T follicular helper cell (primary cell): Measurements from ENCODE around the gene SNX21.

ENCODE experiments used
- DNase-seq: peaks from one replicate; pipeline ENCODE4 v3.0.0-alpha.2; 2020; ENCODE audit warnings: low read depth

The SNX21 gene

GRCh38 chr20:45882469-45883099, 49.0 kb downstream of the SNX21 start:
- DNase-seq, result no peak

GRCh38 chr20:45883100-45883469, 49.5 kb downstream of the SNX21 start:
- DNase-seq, result no peak

GRCh38 chr20:45886590-45887345, 53.2 kb downstream of the SNX21 start:
- no peak for DNase-seq

DNA sequence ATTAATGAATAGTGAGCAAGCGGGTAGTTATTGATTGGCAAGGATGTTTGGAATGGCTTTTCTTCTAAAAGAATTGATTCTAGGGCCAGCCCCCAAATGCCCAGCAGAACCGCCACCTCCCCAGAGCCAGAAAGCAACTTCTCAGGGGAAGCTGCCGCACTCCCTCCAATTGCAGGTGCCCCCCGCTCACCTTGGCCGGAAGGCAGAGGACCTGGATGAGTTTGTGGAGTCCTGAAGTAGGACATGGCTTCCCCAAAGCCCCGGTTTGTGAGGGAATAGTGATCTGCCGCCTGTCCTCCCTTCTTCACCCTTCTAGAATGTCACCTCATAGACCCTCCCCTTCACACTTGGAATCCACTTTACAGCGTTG, 53.7 kb downstream of the SNX21 start, which contains the start of gene SPATA25:
Gene SPATA25, minus strand, starts transcription at position 277 of the 370 bp plus-strand sequence. Its CDS starts 32 bp downstream, at position 245.
- DNase-seq, result no peak

DNA sequence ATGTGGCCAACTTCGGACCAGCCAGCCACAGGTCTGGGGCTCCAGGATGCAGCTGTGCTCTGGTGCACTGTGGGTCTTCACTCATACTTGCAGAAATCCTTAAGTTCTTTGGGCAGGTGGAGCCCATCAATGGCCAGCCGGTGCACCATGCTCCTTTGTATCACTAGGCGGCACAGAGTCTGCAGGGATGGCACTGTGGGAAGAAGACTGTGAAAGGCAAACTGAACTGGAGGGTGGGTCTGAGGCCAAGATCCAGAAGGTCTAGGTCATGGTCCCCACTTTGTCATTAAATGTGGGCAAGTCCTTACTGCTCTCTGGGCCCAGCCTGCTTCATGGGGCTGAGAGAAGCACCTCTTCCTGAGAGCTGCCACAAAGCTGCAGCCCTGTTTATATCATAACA, 55.1 kb downstream of the SNX21 start:
- DNase-seq, result no peak

DNA sequence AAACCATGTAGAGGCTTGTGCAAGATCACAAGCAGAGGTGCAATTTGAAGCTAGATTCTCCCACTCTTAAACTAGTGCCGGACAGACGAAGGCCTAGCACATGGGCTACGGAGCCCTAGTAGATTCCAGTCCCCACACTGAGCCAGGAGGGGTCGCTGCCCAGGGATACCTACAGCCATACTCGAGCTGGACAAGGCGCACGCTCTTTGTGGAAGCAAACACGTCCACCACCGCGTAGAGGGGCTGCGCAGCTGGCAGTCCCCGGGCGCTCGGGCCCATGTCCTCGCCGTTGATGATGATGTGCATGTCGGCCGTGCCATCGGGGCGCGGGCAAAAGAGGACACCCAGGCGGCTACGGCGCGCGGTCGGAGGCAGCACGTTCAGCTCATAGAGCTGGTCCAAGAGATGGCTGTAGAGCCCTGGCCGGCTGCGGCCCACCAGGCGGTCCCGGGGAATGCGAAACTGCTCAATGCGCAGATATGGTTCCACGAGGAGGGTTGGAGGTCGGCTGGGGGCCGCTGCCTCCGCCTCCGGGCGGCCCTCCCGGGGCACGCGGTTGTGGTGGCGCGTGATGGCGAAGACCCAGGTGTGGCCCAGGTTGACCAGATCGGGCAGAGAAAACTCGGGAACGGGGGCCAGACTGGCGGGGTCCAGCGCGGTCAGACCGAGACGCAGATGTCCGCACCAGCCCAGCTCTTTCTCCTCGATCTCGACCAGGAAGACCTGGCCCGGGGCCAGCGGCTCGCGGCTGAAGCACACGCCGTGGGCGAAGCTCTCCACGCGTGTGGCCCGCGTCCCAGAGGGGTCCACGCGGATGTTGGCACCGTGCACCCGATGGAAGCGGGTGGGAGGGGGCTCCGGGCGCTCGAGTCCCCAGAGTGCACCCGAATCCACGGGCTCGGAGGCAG, 56.7 kb downstream of the SNX21 start:
- DNase-seq, result peak; percentile 22

GRCh38 chr20:45890985-45891983, 57.7 kb downstream of the SNX21 start, which contains the start of the genes CTSA and NEURL2:
Gene CTSA, plus strand, starts transcription at chr20:45891335. Its CDS starts 234 bp downstream, at chr20:45891569.
Gene NEURL2, minus strand, starts transcription at chr20:45891208. Its CDS starts 217 bp downstream, at chr20:45890991.
- peak; percentile 79 for DNase-seq

DNA sequence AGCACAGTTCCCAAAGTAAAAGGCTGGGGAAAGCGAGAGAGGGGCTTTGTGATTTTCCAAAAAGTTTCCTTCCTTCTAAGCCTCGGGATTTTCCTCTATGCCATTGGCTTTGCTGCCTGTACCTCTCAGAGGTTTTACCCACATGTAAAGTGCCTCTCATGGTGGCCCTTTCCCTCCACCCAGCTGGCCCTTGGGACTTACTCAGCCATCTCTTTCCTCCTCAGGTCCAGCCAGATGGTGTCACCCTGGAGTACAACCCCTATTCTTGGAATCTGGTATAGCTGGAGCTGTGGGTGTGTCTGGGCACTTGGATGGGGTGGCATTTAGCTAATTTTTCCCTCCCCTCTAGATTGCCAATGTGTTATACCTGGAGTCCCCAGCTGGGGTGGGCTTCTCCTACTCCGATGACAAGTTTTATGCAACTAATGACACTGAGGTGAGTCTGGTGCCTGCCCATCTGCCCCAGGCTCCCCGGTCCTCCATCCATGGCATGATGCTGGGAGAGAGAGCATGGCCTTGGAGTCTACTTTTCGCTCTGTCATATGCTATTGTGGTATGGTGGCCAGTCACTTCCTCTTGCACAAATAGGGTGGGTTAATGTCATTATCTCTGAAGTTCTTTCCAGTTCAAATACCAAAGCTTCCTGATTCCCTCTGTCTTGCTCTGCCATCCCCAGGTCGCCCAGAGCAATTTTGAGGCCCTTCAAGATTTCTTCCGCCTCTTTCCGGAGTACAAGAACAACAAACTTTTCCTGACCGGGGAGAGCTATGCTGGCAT, 58.6 kb downstream of the SNX21 start:
- no peak for DNase-seq
